ENCODE data around the gene OPRM1. TPM values are rescaled to one million over a fixed set of nuclear protein-coding genes. Genes with fewer than 3 reads are reported as not detected.

The OPRM1 gene
- total and polyA plus RNA-seq, 4 donors: not detected

- Histone ChIP-seq H3K9me3 (ENCODE audit: control insufficient read depth in 4 of 4, low read length in 3 of 4) (no peaks in the 10 kb centered on the region), H3K27me3 (ENCODE audit: control insufficient read depth in 4 of 4, insufficient read depth in 4 of 4, low read length in 3 of 4) (no peaks in the 10 kb centered on the region)
- WGBS: 63% methylated on average over 2 of the region's 2 CpGs
Observed at GRCh38 chr6:153994811-153995210, 44.2 kb upstream of the OPRM1 start.

GRCh38 chr6:153997221-153997620 lies 41.8 kb upstream of the OPRM1 start:
- no peaks in the 10 kb centered on the region for H3K36me3 ChIP-seq (ENCODE audit: control insufficient read depth in 4 of 4, insufficient read depth in 3 of 4, low read depth in 1 of 4, low read length in 3 of 4)
- no peaks in the 10 kb centered on the region for H3K27me3 ChIP-seq (ENCODE audit: control insufficient read depth in 4 of 4, insufficient read depth in 4 of 4, low read length in 3 of 4)
- no peaks in the 10 kb centered on the region for H3K9me3 ChIP-seq (ENCODE audit: control insufficient read depth in 4 of 4, low read length in 3 of 4)
- no peak for TF ChIP-seq REST (IDR thresholded peaks at IDR 0.05)
- TF ChIP-seq FOXA1 (IDR thresholded peaks at IDR 0.05): no peak
- no peak for TF ChIP-seq JUND (IDR thresholded peaks at IDR 0.05)
- no peak for TF ChIP-seq HNF4G (IDR thresholded peaks at IDR 0.05)
- no peak for TF ChIP-seq YY1 (IDR thresholded peaks at IDR 0.05)
- TF ChIP-seq RXRA (IDR thresholded peaks at IDR 0.05): no peak
- no peak for TF ChIP-seq NR2F2 (IDR thresholded peaks at IDR 0.05)
- TF ChIP-seq HNF4A (conservative IDR thresholded peaks at IDR 0.05): no peak
- TF ChIP-seq TAF1 (conservative IDR thresholded peaks at IDR 0.05): no peak
- no peak for DNase-seq (ENCODE audit: low spot score)
- no peaks in the 10 kb centered on the region for H3K4me1 ChIP-seq (ENCODE audit: control insufficient read depth in 4 of 4, insufficient read depth in 4 of 4, low read length in 3 of 4)
- 53% methylated on average over 3 of the region's 3 CpGs for WGBS
- no peak overlapping the region for H3K4me3 ChIP-seq (ENCODE audit: low read depth in 1 of 3, low read length in 3 of 3)
- no peak overlapping the region for H3K27ac ChIP-seq (ENCODE audit: low read depth in 1 of 2, low read length in 2 of 2)
- H3K9ac ChIP-seq (ENCODE audit: low read depth in 1 of 2, low read length in 2 of 2): no peak overlapping the region

More at GRCh38 chr6:153994811-153995210, 44.2 kb upstream of the OPRM1 start:
- H3K4me3 ChIP-seq (ENCODE audit: low read depth in 1 of 3, low read length in 3 of 3): no peak overlapping the region
- H3K36me3 ChIP-seq (ENCODE audit: control insufficient read depth in 4 of 4, insufficient read depth in 3 of 4, low read depth in 1 of 4, low read length in 3 of 4): no peaks in the 10 kb centered on the region
- no peak overlapping the region for H3K9ac ChIP-seq (ENCODE audit: low read depth in 1 of 2, low read length in 2 of 2)
- no peak for TF ChIP-seq REST (IDR thresholded peaks at IDR 0.05)
- no peak for TF ChIP-seq ZBTB33 (IDR thresholded peaks at IDR 0.05)
- no peak for TF ChIP-seq GABPA (IDR thresholded peaks at IDR 0.05 in 1 of 2, conservative IDR thresholded peaks at IDR 0.05 in 1 of 2)
- TF ChIP-seq JUND (IDR thresholded peaks at IDR 0.05): no peak
- TF ChIP-seq HNF4G (IDR thresholded peaks at IDR 0.05): no peak
- no peak for TF ChIP-seq TAF1 (conservative IDR thresholded peaks at IDR 0.05)
- H3K27ac ChIP-seq (ENCODE audit: low read depth in 1 of 2, low read length in 2 of 2): no peak overlapping the region
- no peak for DNase-seq (ENCODE audit: low spot score)
- no peaks in the 10 kb centered on the region for H3K4me1 ChIP-seq (ENCODE audit: control insufficient read depth in 4 of 4, insufficient read depth in 4 of 4, low read length in 3 of 4)

Measured in liver (tissue), 9 donors.